ENCODE results near the gene UROC1. TPM values are rescaled to one million over a fixed set of nuclear protein-coding genes. Genes with fewer than 3 reads are reported as not detected.

The UROC1 gene
- total RNA-seq, 1 experiment from 2014 or later, result not detected

DNA sequence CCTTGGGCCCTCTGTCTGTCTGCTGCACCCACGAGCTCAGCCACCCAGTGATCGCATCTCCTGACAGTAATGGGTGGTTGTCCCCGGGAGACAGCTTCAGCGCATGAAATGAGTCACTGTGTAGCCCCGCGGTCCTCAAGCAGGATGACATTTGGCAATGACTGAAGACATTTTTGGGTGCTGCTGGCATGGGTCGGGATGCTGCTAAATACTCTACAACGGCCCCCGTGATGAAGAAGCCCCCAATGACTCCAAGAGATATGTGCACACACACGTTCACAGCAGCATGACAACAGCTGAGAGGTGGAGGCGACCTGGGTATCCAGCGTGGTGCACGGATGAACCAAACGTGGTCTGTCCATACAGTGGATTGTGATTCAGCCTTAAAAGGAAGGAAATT is 24.5 kb downstream of the UROC1 start:
- Histone ChIP-seq H3K18ac (ENCODE audit: insufficient read length, low read depth, low read length) (no peak overlapping the region), H3K23ac (ENCODE audit: insufficient read length, low read depth, low read length) (no peak overlapping the region), H3K27me3 (ENCODE audit: insufficient read depth, low read length) (no peaks in the 10 kb centered on the region), H3K79me2 (ENCODE audit: insufficient read depth, low read length) (no peaks in the 10 kb centered on the region), H3K14ac (ENCODE audit: insufficient read depth, low read length) (no peak overlapping the region), H3K56ac (ENCODE audit: insufficient read length, low read depth, low read length) (no peak overlapping the region), H2BK12ac (ENCODE audit: insufficient read length, low read depth, low read length) (no peak overlapping the region), H3K4me1 (ENCODE audit: insufficient read depth, low read length) (no peaks in the 10 kb centered on the region), H2BK15ac (ENCODE audit: low read depth, low read length) (no peak overlapping the region), H4K91ac (ENCODE audit: insufficient read length, low read depth, low read length) (no peak overlapping the region), H3K79me1 (ENCODE audit: insufficient read depth, low read depth, low read length, poor library complexity, severe bottlenecking) (no peaks in the 10 kb centered on the region), H2AFZ (ENCODE audit: low read length) (no peak overlapping the region), H3T11ph (ENCODE audit: low read length) (no peak overlapping the region), H4K8ac (replicated peaks; ENCODE audit: insufficient read length, low read depth, low read length) (no peak overlapping the region), H2BK20ac (ENCODE audit: low read depth, low read length, poor library complexity, severe bottlenecking) (no peak overlapping the region), H2AK5ac (ENCODE audit: insufficient read length, low read length) (no peak overlapping the region), H3K9me3 (ENCODE audit: control insufficient read depth, low read depth, low read length) (no peaks in the 10 kb centered on the region), H2BK5ac (ENCODE audit: insufficient read length, low read length) (no peak overlapping the region), H3K27ac (ENCODE audit: insufficient read length, low read depth, low read length) (no peak overlapping the region), H4K20me1 (ENCODE audit: control insufficient read depth, insufficient read depth, insufficient read length) (no peaks in the 10 kb centered on the region), H3K23me2 (ENCODE audit: insufficient read length, low read depth, low read length, poor library complexity, severe bottlenecking) (no peaks in the 10 kb centered on the region), H3K4ac (ENCODE audit: low read depth, low read length) (no peak overlapping the region), H3K9ac (ENCODE audit: extremely low read depth, insufficient read length, low read length) (no peak overlapping the region), H2BK120ac (ENCODE audit: low read depth, low read length, poor library complexity, severe bottlenecking) (no peak overlapping the region), H4K5ac (ENCODE audit: insufficient read length, low read depth, low read length) (no peak overlapping the region), H3K4me2 (ENCODE audit: insufficient read depth, insufficient read length, low read length) (no peak overlapping the region)
- H3K36me3 Mint-ChIP-seq (ENCODE audit: insufficient read depth in 1 of 3, low read depth in 3 of 3), result no peaks in the 10 kb centered on the region; a peak in 1 of 7 replicates
- H3K4me3 Mint-ChIP-seq, result no peak overlapping the region
- WGBS (ENCODE audit: extremely low coverage, insufficient read length, low lambda C conversion rate), result no CpG with 5 or more reads among the region's 14 CpGs
- DNase-seq, result no peak
- H3K9me3 Mint-ChIP-seq, result no peaks in the 10 kb centered on the region
- H3K4me1 Mint-ChIP-seq, result peaks cover 2 to 8% of the 10 kb centered on the region in 2 experiments
- peaks cover 2% of the 10 kb centered on the region; the same call in 1 of the 2 replicates for H3K27me3 Mint-ChIP-seq (ENCODE audit: low read depth)
- TF ChIP-seq, protein P1, sequence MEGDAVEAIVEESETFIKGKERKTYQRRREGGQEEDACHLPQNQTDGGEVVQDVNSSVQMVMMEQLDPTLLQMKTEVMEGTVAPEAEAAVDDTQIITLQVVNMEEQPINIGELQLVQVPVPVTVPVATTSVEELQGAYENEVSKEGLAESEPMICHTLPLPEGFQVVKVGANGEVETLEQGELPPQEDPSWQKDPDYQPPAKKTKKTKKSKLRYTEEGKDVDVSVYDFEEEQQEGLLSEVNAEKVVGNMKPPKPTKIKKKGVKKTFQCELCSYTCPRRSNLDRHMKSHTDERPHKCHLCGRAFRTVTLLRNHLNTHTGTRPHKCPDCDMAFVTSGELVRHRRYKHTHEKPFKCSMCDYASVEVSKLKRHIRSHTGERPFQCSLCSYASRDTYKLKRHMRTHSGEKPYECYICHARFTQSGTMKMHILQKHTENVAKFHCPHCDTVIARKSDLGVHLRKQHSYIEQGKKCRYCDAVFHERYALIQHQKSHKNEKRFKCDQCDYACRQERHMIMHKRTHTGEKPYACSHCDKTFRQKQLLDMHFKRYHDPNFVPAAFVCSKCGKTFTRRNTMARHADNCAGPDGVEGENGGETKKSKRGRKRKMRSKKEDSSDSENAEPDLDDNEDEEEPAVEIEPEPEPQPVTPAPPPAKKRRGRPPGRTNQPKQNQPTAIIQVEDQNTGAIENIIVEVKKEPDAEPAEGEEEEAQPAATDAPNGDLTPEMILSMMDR (conservative IDR thresholded peaks at IDR 0.05), result no peak
- H3K27ac Mint-ChIP-seq, result no peak overlapping the region
